GM23338 (cell line): ENCODE results near the gene KCNIP1.

Source experiments
- CREB1 ChIP-seq: fragments of 250-450 bp; sonication (Bioruptor Pico); IDR thresholded peaks from 2 replicates; pipeline ENCODE4 v1.5.0; 2020; ENCODE audit warnings: low read depth, mild to moderate bottlenecking, moderate library complexity
- EZH2 ChIP-seq: fragments of 200-600 bp; sonication (generic); IDR thresholded peaks from one replicate; pipeline ENCODE4 v1.8.0; 2017; ENCODE audit warnings: antibody characterized with exemption, mild to moderate bottlenecking, low read depth; ENCODE audit not compliant: unreplicated experiment
- EZH2phosphoT487 ChIP-seq: fragments of 200-600 bp; sonication (generic); IDR thresholded peaks from one replicate; pipeline ENCODE4 v1.8.1; 2018; ENCODE audit warnings: antibody characterized with exemption; ENCODE audit not compliant: unreplicated experiment
- POLR2AphosphoS5 ChIP-seq: IDR thresholded peaks from 2 replicates; pipeline ENCODE4 v1.6.1; 2016; ENCODE audit warnings: antibody characterized with exemption, low read depth
- REST ChIP-seq: IDR thresholded peaks from one replicate; pipeline ENCODE4 v1.6.1; 2018; ENCODE audit warnings: antibody characterized with exemption; ENCODE audit not compliant: unreplicated experiment
- TF ChIP-seq, protein P1 (sequence below), 2 experiments: fragments of 200-600 bp in 1 of 2; sonication (generic) in 1 of 2; conservative IDR thresholded peaks; 2 replicates each; pipeline versions ENCODE4 v1.5.1 to v1.6.1; 2016 to 2017; ENCODE audit warnings: antibody characterized with exemption in 2 of 2, low read depth in 2 of 2, mild to moderate bottlenecking in 2 of 2, moderate library complexity in 1 of 2

- TF ChIP-seq CREB1, result no peak
- TF ChIP-seq, protein P1, sequence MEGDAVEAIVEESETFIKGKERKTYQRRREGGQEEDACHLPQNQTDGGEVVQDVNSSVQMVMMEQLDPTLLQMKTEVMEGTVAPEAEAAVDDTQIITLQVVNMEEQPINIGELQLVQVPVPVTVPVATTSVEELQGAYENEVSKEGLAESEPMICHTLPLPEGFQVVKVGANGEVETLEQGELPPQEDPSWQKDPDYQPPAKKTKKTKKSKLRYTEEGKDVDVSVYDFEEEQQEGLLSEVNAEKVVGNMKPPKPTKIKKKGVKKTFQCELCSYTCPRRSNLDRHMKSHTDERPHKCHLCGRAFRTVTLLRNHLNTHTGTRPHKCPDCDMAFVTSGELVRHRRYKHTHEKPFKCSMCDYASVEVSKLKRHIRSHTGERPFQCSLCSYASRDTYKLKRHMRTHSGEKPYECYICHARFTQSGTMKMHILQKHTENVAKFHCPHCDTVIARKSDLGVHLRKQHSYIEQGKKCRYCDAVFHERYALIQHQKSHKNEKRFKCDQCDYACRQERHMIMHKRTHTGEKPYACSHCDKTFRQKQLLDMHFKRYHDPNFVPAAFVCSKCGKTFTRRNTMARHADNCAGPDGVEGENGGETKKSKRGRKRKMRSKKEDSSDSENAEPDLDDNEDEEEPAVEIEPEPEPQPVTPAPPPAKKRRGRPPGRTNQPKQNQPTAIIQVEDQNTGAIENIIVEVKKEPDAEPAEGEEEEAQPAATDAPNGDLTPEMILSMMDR (conservative IDR thresholded peaks at IDR 0.05; ENCODE audit: low read depth in 2 of 2), result no peak
- TF ChIP-seq POLR2AphosphoS5, result no peak
- no peak for TF ChIP-seq EZH2phosphoT487
- TF ChIP-seq REST, result no peak
- no peak for TF ChIP-seq EZH2
Observed at GRCh38 chr5:170484847-170485615, 18.8 kb upstream of the KCNIP1 start.
